Measurements from ENCODE around the gene KLK15.

The KLK15 gene

GRCh38 chr19:50858886-50859285 lies 25.5 kb upstream of the KLK15 start:
- no peak for TF ChIP-seq GATA3 (IDR thresholded peaks at IDR 0.05; ENCODE audit: low read depth, low read length)
- TF ChIP-seq GATA2 (IDR thresholded peaks at IDR 0.05; ENCODE audit: low read depth, low read length), result no peak

GRCh38 chr19:50857366-50857765 lies 24.0 kb upstream of the KLK15 start:
- TF ChIP-seq GATA3 (IDR thresholded peaks at IDR 0.05; ENCODE audit: low read depth, low read length), result no peak
- no peak for TF ChIP-seq GATA2 (IDR thresholded peaks at IDR 0.05; ENCODE audit: low read depth, low read length)

DNA sequence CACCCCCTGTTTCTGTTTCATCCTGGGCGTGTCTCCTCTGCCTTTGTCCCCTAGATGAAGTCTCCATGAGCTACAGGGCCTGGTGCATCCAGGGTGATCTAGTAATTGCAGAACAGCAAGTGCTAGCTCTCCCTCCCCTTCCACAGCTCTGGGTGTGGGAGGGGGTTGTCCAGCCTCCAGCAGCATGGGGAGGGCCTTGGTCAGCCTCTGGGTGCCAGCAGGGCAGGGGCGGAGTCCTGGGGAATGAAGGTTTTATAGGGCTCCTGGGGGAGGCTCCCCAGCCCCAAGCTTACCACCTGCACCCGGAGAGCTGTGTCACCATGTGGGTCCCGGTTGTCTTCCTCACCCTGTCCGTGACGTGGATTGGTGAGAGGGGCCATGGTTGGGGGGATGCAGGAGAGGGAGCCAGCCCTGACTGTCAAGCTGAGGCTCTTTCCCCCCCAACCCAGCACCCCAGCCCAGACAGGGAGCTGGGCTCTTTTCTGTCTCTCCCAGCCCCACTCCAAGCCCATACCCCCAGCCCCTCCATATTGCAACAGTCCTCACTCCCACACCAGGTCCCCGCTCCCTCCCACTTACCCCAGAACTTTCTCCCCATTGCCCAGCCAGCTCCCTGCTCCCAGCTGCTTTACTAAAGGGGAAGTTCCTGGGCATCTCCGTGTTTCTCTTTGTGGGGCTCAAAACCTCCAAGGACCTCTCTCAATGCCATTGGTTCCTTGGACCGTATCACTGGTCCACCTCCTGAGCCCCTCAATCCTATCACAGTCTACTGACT lies 21.4 kb upstream of the KLK15 start, which contains the start of gene KLK3:
Gene KLK3 (plus strand): TSS at position 280 of the 775 bp plus-strand sequence. CDS start 41 bp downstream, at position 321.
- no peak for TF ChIP-seq GATA2 (IDR thresholded peaks at IDR 0.05; ENCODE audit: low read depth, low read length)
- no peak for TF ChIP-seq GATA3 (IDR thresholded peaks at IDR 0.05; ENCODE audit: low read depth, low read length)

GRCh38 chr19:50851620-50852019 lies 18.2 kb upstream of the KLK15 start:
- no peak for TF ChIP-seq GATA3 (IDR thresholded peaks at IDR 0.05; ENCODE audit: low read depth, low read length)
- no peak for TF ChIP-seq GATA2 (IDR thresholded peaks at IDR 0.05; ENCODE audit: low read depth, low read length)

- 0 out of 2 replicates have a peak, but pooled peaks have one; percentile 23 for TF ChIP-seq GATA3 (IDR thresholded peaks at IDR 0.05; ENCODE audit: low read depth, low read length)
- TF ChIP-seq GATA2 (IDR thresholded peaks at IDR 0.05; ENCODE audit: low read depth, low read length), result no peak; the same call in 1 of the 2 replicates
Observed at GRCh38 chr19:50850738-50851137, 17.4 kb upstream of the KLK15 start.

DNA sequence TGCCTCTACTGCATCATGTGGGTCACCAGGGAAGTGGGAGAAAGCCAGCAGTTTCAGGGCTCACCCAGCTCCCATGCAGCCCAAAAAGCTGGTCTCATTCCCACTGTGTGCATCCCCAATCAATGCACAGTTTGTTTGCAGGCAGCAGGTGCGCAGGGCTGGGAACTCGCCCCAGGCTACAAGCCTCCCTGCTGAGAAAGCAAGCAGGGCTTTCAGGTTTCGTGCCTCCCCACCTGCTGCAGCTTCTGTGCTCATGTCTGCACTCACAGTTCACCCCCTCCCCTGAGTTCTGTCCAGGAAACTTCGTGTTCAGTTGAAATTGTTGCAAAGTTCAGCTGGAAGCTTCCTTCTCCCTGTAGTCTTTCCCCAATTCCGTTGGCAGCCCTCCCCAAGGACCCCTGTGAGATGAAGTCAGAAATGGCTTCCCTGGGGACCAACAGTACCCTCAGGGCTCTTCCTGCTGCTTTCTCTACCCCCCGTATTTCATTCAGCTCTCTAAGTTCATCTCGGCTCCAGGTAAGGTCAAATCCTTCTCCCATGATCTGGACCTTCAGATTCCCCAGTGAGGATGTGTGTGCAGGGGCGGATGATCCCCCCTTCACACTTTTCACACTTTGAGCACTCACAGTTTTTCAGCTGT lies 11.0 kb upstream of the KLK15 start:
- TF ChIP-seq GATA3 (IDR thresholded peaks at IDR 0.05; ENCODE audit: low read depth, low read length) (no peak), GATA2 (IDR thresholded peaks at IDR 0.05; ENCODE audit: low read depth, low read length) (no peak)

DNA sequence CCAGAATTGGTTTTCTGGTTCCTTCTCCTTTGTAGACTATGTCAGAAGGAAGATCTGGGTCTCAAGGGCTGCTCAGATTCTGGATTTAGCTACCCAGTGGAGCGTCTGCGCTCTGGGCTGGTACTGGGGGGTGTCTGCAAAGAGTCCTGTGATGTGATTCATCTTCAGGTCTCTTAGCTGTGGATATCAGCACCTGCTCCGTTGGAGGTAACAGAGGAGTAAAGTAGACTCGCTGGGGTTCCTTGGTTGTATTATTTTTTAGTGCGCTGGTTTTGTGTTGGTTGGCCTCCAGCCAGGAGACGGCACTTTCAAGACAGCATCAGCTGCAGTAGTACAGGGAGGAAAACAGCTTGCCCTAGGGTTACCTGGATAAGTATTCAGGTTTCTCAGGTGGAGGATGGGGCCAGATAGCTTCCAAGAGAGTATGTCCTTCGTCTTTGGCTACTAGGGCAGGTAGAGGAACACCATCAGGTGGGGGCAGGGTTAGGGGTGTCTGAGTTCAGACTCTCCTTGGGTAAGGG lies 10.4 kb upstream of the KLK15 start:
- TF ChIP-seq GATA2 (IDR thresholded peaks at IDR 0.05; ENCODE audit: low read depth, low read length) (no peak), GATA3 (IDR thresholded peaks at IDR 0.05; ENCODE audit: low read depth, low read length) (no peak)

DNA sequence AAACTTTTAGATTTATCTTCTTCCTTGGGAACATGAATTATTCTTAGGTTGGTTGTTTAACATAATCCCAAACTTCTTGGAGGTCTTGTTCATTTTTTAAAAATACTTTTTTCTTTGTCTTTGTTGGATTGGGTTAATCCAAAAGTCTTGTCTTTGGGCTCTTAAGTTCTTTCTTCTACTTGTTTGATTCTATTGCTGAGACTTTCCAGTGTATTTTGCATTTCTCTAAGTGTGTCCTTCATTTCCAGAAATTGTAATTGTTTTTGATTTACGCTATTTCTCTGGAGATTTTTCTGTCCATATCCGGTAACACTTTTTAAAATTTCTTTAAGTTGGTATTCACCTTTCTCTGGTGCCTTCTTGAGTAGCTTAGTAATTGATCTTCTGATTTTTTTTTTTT lies 9.8 kb upstream of the KLK15 start:
- no peak for TF ChIP-seq GATA3 (IDR thresholded peaks at IDR 0.05; ENCODE audit: low read depth, low read length)
- no peak for TF ChIP-seq GATA2 (IDR thresholded peaks at IDR 0.05; ENCODE audit: low read depth, low read length)

- TF ChIP-seq GATA3 (IDR thresholded peaks at IDR 0.05; ENCODE audit: low read depth, low read length) (no peak), GATA2 (IDR thresholded peaks at IDR 0.05; ENCODE audit: low read depth, low read length) (no peak)
Observed at GRCh38 chr19:50842130-50842529, 8.8 kb upstream of the KLK15 start.

GRCh38 chr19:50839712-50840655 lies 6.6 kb upstream of the KLK15 start:
- TF ChIP-seq GATA2 (IDR thresholded peaks at IDR 0.05; ENCODE audit: low read depth, low read length) (no peak), GATA3 (IDR thresholded peaks at IDR 0.05; ENCODE audit: low read depth, low read length) (no peak)

DNA sequence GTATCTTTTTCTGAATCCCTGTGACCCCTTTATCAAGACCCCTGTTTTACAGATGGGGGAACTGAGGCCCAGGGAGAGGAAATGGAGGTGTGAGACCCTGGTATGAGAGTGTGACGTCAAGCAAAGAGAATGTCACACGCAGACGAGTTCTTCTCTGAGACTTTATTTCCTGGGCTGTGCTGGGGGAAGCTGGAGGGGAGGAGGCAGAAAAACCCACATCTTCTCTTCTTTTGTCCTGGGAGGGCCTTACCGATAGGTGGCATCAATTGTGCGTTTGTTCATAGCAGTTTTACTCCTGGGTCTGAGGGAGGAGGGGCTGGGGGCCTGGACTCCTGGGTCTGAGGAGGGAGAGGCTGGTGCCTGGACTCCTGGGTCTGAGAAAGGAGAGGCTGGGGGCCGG lies 4.9 kb upstream of the KLK15 start:
- TF ChIP-seq GATA2 (IDR thresholded peaks at IDR 0.05; ENCODE audit: low read depth, low read length) (no peak), GATA3 (IDR thresholded peaks at IDR 0.05; ENCODE audit: low read depth, low read length) (no peak)

GRCh38 chr19:50837300-50837699 lies 3.9 kb upstream of the KLK15 start:
- TF ChIP-seq GATA2 (IDR thresholded peaks at IDR 0.05; ENCODE audit: low read depth, low read length), result no peak
- no peak for TF ChIP-seq GATA3 (IDR thresholded peaks at IDR 0.05; ENCODE audit: low read depth, low read length)

DNA sequence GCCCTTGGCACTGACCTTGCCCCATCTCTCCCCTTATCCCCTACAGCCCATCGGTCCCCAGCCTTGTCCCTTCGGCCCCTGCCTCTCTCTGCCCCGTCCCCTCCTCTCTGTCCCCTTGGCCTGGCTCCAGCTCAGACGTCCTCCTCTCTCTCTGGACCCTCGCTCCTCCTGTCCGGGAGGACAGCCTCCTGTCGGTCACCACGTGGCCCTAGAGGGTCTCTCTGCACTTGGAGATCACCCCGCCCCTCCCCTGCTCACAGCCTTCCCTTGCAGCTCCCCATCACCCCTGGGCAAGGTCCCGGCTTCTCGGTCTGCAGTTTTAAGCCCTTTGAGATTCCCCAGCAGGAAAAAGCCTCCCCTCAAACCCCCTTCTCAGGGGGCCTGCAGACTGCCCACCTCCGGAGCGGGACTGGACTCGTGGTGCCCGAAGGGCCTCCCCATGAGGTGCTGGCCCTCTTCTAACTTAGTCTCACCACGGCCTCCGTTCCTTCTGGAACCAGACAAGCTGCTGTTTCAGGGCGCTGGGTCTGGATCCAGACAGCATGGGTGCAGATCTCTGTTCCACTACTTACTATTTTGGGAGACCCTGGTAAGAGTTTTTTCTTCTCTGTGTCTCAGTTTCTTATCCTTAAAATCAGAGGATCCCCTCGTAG lies 3.3 kb upstream of the KLK15 start:
- no peak for TF ChIP-seq GATA2 (IDR thresholded peaks at IDR 0.05; ENCODE audit: low read depth, low read length)
- TF ChIP-seq GATA3 (IDR thresholded peaks at IDR 0.05; ENCODE audit: low read depth, low read length), result no peak

Data from SH-SY5Y (cell line).